Choroid plexus epithelial cell (primary cell): Measurements from ENCODE around the gene IL1RAPL1.

ENCODE experiments used
- DNase-seq: peaks from one replicate; pipeline ENCODE4 v3.0.0-alpha.2; 2010; ENCODE audit warnings: low read depth
- H3K4me3 ChIP-seq: 2 replicates; pipeline ENCODE4 v1.5.1; 2011; ENCODE audit warnings: low read depth, mild to moderate bottlenecking, control low read depth, low read length, moderate library complexity
- CTCF ChIP-seq: conservative IDR thresholded peaks from 2 replicates; pipeline ENCODE4 v1.5.1; 2011; ENCODE audit warnings: low read depth, mild to moderate bottlenecking, control low read depth, inconsistent platforms, low read length, moderate library complexity

IL1RAPL1 gene

GRCh38 chrX:28969126-28969525 lies 381.9 kb downstream of the IL1RAPL1 start:
- no peak overlapping the region for H3K4me3 ChIP-seq
- DNase-seq: no peak
- TF ChIP-seq CTCF: no peak

- TF ChIP-seq CTCF: no peak
- DNase-seq: peak; percentile 1
- H3K4me3 ChIP-seq: no peak overlapping the region
Measured at GRCh38 chrX:28979877-28980276, 392.6 kb downstream of the IL1RAPL1 start.

GRCh38 chrX:28981952-28982351 lies 394.7 kb downstream of the IL1RAPL1 start:
- H3K4me3 ChIP-seq: no peak overlapping the region
- no peak for DNase-seq

GRCh38 chrX:28988246-28988645 lies 401.0 kb downstream of the IL1RAPL1 start:
- H3K4me3 ChIP-seq: no peak overlapping the region
- TF ChIP-seq CTCF: no peak
- no peak for DNase-seq

More at GRCh38 chrX:28981952-28982351, 394.7 kb downstream of the IL1RAPL1 start:
- TF ChIP-seq CTCF: no peak

GRCh38 chrX:28997706-28998463 lies 410.6 kb downstream of the IL1RAPL1 start:
- TF ChIP-seq CTCF: no peak
- peak; percentile 23 for DNase-seq
- no peak overlapping the region for H3K4me3 ChIP-seq

- H3K4me3 ChIP-seq: no peak overlapping the region
- no peak for TF ChIP-seq CTCF
- no peak for DNase-seq
Measured at GRCh38 chrX:28998609-28999135, 411.4 kb downstream of the IL1RAPL1 start.

GRCh38 chrX:29012867-29013266 lies 425.6 kb downstream of the IL1RAPL1 start:
- DNase-seq: no peak
- TF ChIP-seq CTCF: no peak
- no peak overlapping the region for H3K4me3 ChIP-seq
